ENCODE measurements around the gene ARHGEF35. TPM values are rescaled to one million over a fixed set of nuclear protein-coding genes. Genes with fewer than 3 reads are reported as not detected.
"Not testable (repeated sequence)": the region's sequence is repeated elsewhere in the genome, so short reads cannot be mapped to it uniquely, and the experiment has no call there.

Gene ARHGEF35
- total RNA-seq, 1 experiment from 2014 or later: 0.53 TPM

- not testable (repeated sequence) for DNase-seq (ENCODE audit: low read depth in 1 of 2, low spot score in 2 of 2); H3K4me1 ChIP-seq (replicated peaks); H3K27ac ChIP-seq; H3K36me3 ChIP-seq; H3K27me3 ChIP-seq (replicated peaks); H3K9me3 ChIP-seq (replicated peaks); H3K4me3 ChIP-seq
Measured at GRCh38 chr7:144201978-144202377, 6.3 kb upstream of the ARHGEF35 start.

GRCh38 chr7:144198934-144199333 is 3.3 kb upstream of the ARHGEF35 start:
- H3K36me3 ChIP-seq; H3K9me3 ChIP-seq (replicated peaks); DNase-seq (ENCODE audit: low read depth in 1 of 2, low spot score in 2 of 2); H3K27ac ChIP-seq; H3K4me3 ChIP-seq; H3K27me3 ChIP-seq (replicated peaks); H3K4me1 ChIP-seq (replicated peaks): not testable (repeated sequence)

GRCh38 chr7:144194453-144194852 is 1.2 kb downstream of the ARHGEF35 start:
- not testable (repeated sequence) for H3K27ac ChIP-seq; H3K36me3 ChIP-seq; H3K27me3 ChIP-seq (replicated peaks); H3K4me1 ChIP-seq (replicated peaks); H3K9me3 ChIP-seq (replicated peaks); H3K4me3 ChIP-seq; DNase-seq (ENCODE audit: low read depth in 1 of 2, low spot score in 2 of 2)

- DNase-seq (ENCODE audit: low read depth in 1 of 2, low spot score in 2 of 2); H3K27me3 ChIP-seq (replicated peaks); H3K36me3 ChIP-seq; H3K9me3 ChIP-seq (replicated peaks); H3K4me1 ChIP-seq (replicated peaks); H3K27ac ChIP-seq; H3K4me3 ChIP-seq: not testable (repeated sequence)
Measured at GRCh38 chr7:144193782-144194181, 1.9 kb downstream of the ARHGEF35 start.

GRCh38 chr7:144188578-144189171 is 7.0 kb downstream of the ARHGEF35 start:
- not testable (repeated sequence) for H3K4me1 ChIP-seq (replicated peaks); H3K36me3 ChIP-seq; H3K27ac ChIP-seq; H3K9me3 ChIP-seq (replicated peaks); DNase-seq (ENCODE audit: low read depth in 1 of 2, low spot score in 2 of 2); H3K4me3 ChIP-seq; H3K27me3 ChIP-seq (replicated peaks)

GRCh38 chr7:144187848-144188247 is 7.8 kb downstream of the ARHGEF35 start:
- H3K4me3 ChIP-seq; H3K36me3 ChIP-seq; H3K4me1 ChIP-seq (replicated peaks); H3K27ac ChIP-seq; DNase-seq (ENCODE audit: low read depth in 1 of 2, low spot score in 2 of 2); H3K9me3 ChIP-seq (replicated peaks); H3K27me3 ChIP-seq (replicated peaks): not testable (repeated sequence)

GRCh38 chr7:144183166-144183565 is 12.5 kb downstream of the ARHGEF35 start, which contains the start of gene CTAGE4:
CTAGE4 (plus strand) TSS chr7:144183466; CDS start chr7:144183504, 38 bp downstream.
- not testable (repeated sequence) for DNase-seq (ENCODE audit: low read depth in 1 of 2, low spot score in 2 of 2); H3K9me3 ChIP-seq (replicated peaks); H3K27ac ChIP-seq; H3K4me3 ChIP-seq; H3K36me3 ChIP-seq; H3K27me3 ChIP-seq (replicated peaks); H3K4me1 ChIP-seq (replicated peaks)

GRCh38 chr7:144179165-144179479 is 16.5 kb downstream of the ARHGEF35 start:
- not testable (repeated sequence) for DNase-seq (ENCODE audit: low read depth in 1 of 2, low spot score in 2 of 2); H3K4me3 ChIP-seq; H3K36me3 ChIP-seq; H3K27ac ChIP-seq; H3K9me3 ChIP-seq (replicated peaks); H3K4me1 ChIP-seq (replicated peaks); H3K27me3 ChIP-seq (replicated peaks)

- not testable (repeated sequence) for H3K27ac ChIP-seq; H3K4me3 ChIP-seq; H3K27me3 ChIP-seq (replicated peaks); H3K36me3 ChIP-seq; H3K9me3 ChIP-seq (replicated peaks); DNase-seq (ENCODE audit: low read depth in 1 of 2, low spot score in 2 of 2); H3K4me1 ChIP-seq (replicated peaks)
Measured at GRCh38 chr7:144178380-144179164, 17.1 kb downstream of the ARHGEF35 start.

- H3K27ac ChIP-seq: no peak overlapping the region
- H3K27me3 ChIP-seq (replicated peaks): no peaks in the 10 kb centered on the region; the same call in 1 of the 2 replicates
- no peaks in the 10 kb centered on the region for H3K36me3 ChIP-seq
- H3K4me1 ChIP-seq (replicated peaks): no peaks in the 10 kb centered on the region
- no peak for DNase-seq (ENCODE audit: low read depth in 1 of 2, low spot score in 2 of 2)
- no peaks in the 10 kb centered on the region for H3K9me3 ChIP-seq (replicated peaks)
- no peak overlapping the region for H3K4me3 ChIP-seq
Measured at GRCh38 chr7:144174613-144175012, 21.0 kb downstream of the ARHGEF35 start.

- H3K27me3 ChIP-seq (replicated peaks); H3K9me3 ChIP-seq (replicated peaks); DNase-seq (ENCODE audit: low read depth in 1 of 2, low spot score in 2 of 2): not testable (repeated sequence)
Measured at GRCh38 chr7:144171594-144172350, 23.9 kb downstream of the ARHGEF35 start.

GRCh38 chr7:144164784-144165183 is 30.8 kb downstream of the ARHGEF35 start:
- no peaks in the 10 kb centered on the region for H3K9me3 ChIP-seq (replicated peaks)
- DNase-seq (ENCODE audit: low read depth in 1 of 2, low spot score in 2 of 2): no peak
- no peaks in the 10 kb centered on the region for H3K27me3 ChIP-seq (replicated peaks)
- no peaks in the 10 kb centered on the region for H3K4me1 ChIP-seq (replicated peaks)
- no peak overlapping the region for H3K27ac ChIP-seq
- H3K36me3 ChIP-seq: no peaks in the 10 kb centered on the region
- H3K4me3 ChIP-seq: no peak overlapping the region

More at GRCh38 chr7:144171594-144172350, 23.9 kb downstream of the ARHGEF35 start:
- not testable (repeated sequence) for H3K4me3 ChIP-seq; H3K27ac ChIP-seq; H3K4me1 ChIP-seq (replicated peaks); H3K36me3 ChIP-seq

- Histone ChIP-seq H3K4me3 (no peak overlapping the region), H3K27ac (no peak overlapping the region), H3K27me3 (replicated peaks) (no peaks in the 10 kb centered on the region), H3K4me1 (replicated peaks) (no peaks in the 10 kb centered on the region), H3K9me3 (replicated peaks) (no peaks in the 10 kb centered on the region), H3K36me3 (no peaks in the 10 kb centered on the region)
- no peak for DNase-seq (ENCODE audit: low read depth in 1 of 2, low spot score in 2 of 2)
Measured at GRCh38 chr7:144158861-144159260, 36.8 kb downstream of the ARHGEF35 start.

GRCh38 chr7:144148224-144148827 is 47.3 kb downstream of the ARHGEF35 start:
- no peak for DNase-seq (ENCODE audit: low read depth in 1 of 2, low spot score in 2 of 2)
- H3K36me3 ChIP-seq: no peaks in the 10 kb centered on the region
- no peak overlapping the region for H3K4me3 ChIP-seq
- no peaks in the 10 kb centered on the region for H3K4me1 ChIP-seq (replicated peaks)
- H3K27me3 ChIP-seq (replicated peaks): no peaks in the 10 kb centered on the region
- no peaks in the 10 kb centered on the region; the same call in 1 of the 2 replicates for H3K9me3 ChIP-seq (replicated peaks)
- H3K27ac ChIP-seq: no peak overlapping the region

All from SJSA1 (cell line).